GM12875 (cell line): Measurements from ENCODE around the gene HMG20A.

Experiments
- H3K4me3 ChIP-seq: one replicate; pipeline ENCODE4 v1.5.1; 2011; ENCODE audit warnings: low read depth, low read length, control low read depth
- TF ChIP-seq, protein P1 (sequence below): IDR thresholded peaks from 2 replicates; pipeline ENCODE4 v1.5.1; 2011; ENCODE audit warnings: low read depth, mild to moderate bottlenecking, control low read depth, inconsistent platforms, low read length, moderate library complexity, borderline replicate concordance; ENCODE audit not compliant: insufficient read depth

Gene HMG20A

DNA sequence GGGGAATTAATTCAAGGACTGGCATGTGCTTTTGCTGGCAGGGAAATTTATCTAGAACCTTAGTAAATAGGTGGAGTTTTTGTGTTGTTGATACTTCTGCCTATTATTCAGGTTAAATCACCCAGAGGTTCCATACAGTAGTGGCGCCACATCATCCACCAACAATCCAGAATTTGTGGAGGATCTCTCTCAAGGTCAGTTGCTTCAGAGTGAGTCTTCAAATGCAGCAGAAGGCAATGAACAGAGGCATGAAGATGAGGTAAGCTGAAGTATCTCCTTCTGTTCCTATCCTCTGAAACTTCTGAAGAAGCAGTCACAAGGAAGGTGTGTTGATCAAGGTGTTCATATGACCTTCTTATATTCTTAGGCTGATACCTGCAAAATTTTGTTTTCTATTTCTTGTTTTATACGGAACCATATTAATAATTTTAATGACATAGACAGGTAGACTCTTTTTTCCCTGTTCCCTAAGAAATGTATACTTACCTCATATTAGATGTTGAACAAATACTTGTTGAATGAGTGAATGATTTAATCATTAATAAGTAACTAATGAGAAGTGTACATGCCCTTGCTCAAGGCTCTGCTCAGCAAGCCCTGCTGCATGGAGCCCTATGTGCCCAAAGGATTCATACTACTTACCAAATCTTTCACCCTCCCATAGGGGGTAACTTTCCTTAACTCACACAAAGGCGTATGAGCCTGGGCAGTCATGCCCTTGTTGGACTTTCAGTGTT, 43.6 kb downstream of the HMG20A start:
- no peak overlapping the region for H3K4me3 ChIP-seq
- TF ChIP-seq, protein P1, sequence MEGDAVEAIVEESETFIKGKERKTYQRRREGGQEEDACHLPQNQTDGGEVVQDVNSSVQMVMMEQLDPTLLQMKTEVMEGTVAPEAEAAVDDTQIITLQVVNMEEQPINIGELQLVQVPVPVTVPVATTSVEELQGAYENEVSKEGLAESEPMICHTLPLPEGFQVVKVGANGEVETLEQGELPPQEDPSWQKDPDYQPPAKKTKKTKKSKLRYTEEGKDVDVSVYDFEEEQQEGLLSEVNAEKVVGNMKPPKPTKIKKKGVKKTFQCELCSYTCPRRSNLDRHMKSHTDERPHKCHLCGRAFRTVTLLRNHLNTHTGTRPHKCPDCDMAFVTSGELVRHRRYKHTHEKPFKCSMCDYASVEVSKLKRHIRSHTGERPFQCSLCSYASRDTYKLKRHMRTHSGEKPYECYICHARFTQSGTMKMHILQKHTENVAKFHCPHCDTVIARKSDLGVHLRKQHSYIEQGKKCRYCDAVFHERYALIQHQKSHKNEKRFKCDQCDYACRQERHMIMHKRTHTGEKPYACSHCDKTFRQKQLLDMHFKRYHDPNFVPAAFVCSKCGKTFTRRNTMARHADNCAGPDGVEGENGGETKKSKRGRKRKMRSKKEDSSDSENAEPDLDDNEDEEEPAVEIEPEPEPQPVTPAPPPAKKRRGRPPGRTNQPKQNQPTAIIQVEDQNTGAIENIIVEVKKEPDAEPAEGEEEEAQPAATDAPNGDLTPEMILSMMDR, result no peak

DNA sequence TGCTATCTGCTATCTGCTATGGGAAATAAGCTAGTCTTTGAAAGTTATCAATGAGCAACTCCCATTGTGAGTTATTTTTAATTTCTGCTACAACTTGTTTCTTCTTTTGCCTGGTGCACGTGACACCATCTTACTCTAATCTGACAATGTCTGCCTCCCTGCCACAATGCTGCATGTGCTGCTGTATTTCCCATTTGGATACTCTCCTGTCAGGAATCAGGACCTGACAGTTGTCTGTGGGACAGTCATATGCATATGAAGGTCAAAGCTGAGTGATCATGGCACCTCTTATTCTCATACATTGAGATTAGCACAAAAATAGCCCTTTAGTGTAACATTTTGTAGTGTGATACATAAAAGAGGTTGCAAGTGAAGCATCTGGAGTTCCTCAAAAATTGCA, 45.8 kb downstream of the HMG20A start:
- TF ChIP-seq, protein P1, result no peak
- H3K4me3 ChIP-seq, result no peak overlapping the region

DNA sequence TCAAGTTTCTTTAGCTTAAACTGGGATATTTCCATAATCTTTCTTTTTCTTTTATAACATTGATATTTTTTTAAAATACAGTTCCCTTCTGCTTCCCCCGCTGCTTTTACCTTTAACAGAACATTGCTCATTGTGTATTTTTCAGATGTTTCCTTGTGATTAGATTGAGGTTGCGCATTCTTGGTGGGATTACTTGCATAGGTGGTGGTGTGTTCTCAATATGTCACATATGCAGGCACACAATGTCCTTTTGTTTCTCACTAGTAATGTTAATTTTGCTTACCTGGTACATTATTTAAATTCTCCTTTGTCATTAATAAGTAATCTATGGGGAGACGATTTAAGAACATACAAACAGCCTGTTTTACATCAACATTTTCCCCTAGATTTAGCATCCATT, 48.2 kb downstream of the HMG20A start:
- TF ChIP-seq, protein P1, result no peak
- no peak overlapping the region for H3K4me3 ChIP-seq

DNA sequence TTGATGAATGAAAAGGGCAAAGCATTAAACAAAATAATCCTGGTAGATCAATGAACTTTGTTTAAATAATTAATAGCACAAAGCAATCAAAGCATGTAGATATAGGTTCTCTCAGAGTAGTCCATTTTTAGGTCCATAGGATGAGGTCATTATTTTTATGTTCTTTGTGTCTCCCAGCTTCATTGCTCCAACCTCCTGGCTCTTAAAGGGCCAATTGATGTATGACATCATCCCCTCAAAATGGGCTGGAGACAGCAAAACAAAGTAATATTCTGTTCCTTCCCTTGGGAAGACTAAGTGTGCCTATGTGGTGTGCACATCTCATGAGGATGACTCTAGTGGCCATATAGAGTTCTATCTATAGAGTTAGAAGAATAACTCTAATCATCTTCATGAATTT, 49.5 kb downstream of the HMG20A start:
- TF ChIP-seq, protein P1, result no peak
- no peak overlapping the region for H3K4me3 ChIP-seq

DNA sequence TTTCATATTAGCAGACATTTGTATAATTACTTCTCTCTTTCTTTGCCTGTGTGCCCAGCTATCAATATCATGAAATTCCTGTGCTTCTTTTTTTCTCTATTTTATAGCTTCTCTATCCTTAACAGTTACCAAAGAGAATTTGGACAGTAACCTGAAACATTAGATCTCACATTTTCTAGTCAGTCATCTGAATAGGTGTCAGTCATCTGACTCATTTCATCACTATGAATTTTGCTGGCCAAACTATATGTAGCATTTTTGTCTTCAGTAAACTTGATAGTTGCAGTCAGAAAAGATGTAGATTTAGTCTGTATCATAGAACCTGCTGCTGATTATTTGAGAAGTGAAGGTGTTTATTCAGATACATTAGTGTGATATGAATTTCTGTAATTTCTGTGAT, 52.6 kb downstream of the HMG20A start:
- TF ChIP-seq, protein P1, result no peak
- H3K4me3 ChIP-seq, result no peak overlapping the region

DNA sequence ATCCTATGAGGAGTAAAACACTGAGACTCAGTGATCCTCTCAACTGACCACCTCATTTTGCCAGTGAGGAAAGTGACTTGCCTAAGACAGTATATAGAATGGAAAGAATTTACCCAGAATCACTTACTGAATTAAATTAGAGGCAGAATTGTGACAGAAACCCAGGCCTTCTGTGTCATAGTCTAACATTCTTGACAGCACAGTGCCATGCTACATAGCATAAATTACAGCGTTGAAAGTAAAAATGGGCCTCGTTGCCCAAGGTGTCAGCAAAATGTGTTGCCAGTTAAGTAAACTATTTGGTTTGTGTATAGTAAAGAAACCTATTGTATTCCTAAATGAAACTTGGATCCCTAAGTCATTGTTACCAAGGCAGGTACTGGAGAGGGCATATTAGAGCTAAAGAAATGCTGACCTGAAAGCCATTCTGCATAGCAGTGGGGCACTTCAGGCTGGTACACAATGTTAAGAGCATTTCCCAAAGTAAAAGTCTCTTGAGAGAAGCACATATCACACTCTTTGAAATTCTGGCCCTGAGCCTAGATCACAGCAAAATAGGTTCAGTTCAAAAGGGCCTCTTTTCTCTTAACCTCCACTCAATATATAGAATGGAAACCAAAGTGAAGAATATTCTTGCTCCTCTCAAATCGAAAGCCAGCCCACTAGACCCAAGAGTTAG, 53.8 kb downstream of the HMG20A start:
- no peak overlapping the region for H3K4me3 ChIP-seq
- TF ChIP-seq, protein P1, result no peak

DNA sequence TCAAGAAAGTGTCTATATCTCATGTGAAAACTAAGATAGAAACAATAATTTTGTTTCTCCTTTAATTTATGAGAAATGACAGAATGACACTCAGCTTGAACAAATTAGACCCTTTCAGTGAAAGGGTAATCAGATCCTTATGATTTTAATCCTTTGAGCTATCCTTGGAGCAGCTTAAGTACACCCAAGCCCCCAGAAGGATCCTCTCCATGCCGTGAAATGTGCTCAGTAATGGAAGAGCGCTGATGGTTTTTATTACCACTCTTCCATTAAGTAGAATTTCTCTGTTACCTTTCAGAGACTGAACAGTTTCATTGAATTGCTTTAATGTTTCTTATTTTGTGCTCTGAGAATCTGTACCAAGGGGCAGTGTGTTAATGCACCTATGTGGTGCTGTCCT, 54.3 kb downstream of the HMG20A start:
- H3K4me3 ChIP-seq, result no peak overlapping the region
- TF ChIP-seq, protein P1, result no peak
